GM12892 (cell line): ENCODE measurements around the gene HCN4.

Experiments used
- POLR2A ChIP-seq: IDR thresholded peaks from 2 replicates; pipeline ENCODE4 v1.6.1; 2011; ENCODE audit warnings: low read depth, low read length, control low read depth
- POLR2AphosphoS5 ChIP-seq: IDR thresholded peaks from 2 replicates; pipeline ENCODE4 v1.6.1; 2011; ENCODE audit warnings: low read depth, low read length, control low read depth

DNA sequence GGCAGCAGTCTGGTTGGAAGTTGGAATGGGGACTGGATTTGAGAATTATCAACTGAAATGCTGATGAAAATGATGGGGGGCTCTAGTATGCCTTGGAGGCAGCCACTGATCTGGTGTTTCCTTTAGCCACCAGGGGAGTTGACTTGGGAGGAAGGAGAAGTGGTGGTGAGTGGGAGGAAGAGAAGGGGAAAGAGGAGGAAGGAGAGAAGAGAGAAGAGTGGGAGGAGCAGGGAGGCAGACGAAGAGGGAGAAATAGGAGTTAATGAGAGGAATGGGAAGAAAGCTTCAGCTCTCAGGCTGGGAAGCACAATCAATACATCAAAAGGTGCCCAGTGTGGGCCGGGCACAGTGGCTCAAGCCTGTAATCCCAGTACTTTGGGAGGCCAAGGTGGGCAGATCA is 23.3 kb upstream of the HCN4 start:
- TF ChIP-seq POLR2A: no peak
- no peak for TF ChIP-seq POLR2AphosphoS5
